GM19438 (cell line): ENCODE data around the gene MC1R.
A peak's percentile ranks its signal among the peaks of the same experiment; 100 is the strongest.
"Not testable (repeated sequence)": the region's sequence is repeated elsewhere in the genome, so short reads cannot be mapped to it uniquely, and the experiment has no call there.

Experiments used
- ATAC-seq: cut with Tn5 transposase; IDR thresholded peaks from one replicate; pipeline ENCODE4 v1.9.1; 2021; ENCODE audit warnings: low read depth; ENCODE audit not compliant: unreplicated experiment

MC1R gene

DNA sequence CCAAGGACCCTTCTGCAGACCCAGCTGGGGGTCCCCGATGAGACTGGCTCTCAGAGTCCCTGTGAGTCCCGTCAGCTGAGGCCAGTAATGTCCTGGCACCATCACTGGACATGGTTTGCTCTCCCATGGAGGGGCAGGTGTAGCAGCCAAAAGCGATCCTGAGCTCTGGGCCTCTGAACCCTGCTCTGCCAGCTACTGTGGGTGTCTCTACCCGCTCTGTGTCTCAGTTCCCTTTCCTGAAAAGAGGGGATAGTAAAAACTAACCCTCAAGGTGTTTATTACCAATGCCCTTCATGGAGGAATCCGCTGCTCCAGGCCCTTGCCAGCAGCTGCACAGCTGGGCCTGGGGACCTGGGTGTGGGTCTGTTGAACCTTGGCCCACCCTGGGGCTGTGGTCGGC, 13.3 kb downstream of the MC1R start:
- no peak for ATAC-seq

DNA sequence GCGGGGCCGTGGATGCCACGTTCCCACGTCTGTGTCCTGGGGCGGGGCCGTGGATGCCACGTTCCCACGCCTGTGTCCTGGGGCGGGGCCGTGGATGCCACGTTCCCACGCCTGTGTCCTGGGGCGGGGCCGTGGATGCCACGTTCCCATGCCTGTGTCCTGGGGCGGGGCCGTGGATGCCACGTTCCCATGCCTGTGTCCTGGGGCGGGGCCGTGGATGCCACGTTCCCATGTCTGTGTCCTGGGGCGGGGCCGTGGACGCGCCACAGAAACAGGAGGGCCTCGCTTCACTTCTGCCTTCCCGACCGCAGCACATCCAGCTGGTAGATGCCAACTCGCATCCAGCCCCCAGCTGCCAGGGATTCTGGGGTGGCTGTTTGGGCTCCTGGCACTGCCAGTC, 15.4 kb downstream of the MC1R start:
- ATAC-seq, result not testable (repeated sequence)

DNA sequence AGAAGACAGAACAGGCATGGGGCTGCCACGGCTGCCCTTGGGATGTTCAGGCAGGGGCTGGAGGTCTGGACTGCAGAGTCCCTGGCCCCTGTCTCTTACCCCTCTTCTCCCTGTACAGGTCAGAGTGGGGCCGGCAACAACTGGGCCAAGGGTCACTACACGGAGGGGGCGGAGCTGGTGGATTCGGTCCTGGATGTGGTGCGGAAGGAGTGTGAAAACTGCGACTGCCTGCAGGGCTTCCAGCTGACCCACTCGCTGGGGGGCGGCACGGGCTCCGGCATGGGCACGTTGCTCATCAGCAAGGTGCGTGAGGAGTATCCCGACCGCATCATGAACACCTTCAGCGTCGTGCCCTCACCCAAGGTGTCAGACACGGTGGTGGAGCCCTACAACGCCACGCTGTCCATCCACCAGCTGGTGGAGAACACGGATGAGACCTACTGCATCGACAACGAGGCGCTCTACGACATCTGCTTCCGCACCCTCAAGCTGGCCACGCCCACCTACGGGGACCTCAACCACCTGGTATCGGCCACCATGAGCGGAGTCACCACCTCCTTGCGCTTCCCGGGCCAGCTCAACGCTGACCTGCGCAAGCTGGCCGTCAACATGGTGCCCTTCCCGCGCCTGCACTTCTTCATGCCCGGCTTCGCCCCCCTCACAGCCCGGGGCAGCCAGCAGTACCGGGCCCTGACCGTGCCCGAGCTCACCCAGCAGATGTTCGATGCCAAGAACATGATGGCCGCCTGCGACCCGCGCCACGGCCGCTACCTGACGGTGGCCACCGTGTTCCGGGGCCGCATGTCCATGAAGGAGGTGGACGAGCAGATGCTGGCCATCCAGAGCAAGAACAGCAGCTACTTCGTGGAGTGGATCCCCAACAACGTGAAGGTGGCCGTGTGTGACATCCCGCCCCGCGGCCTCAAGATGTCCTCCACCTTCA, 16.2 kb downstream of the MC1R start:
- ATAC-seq, result no peak

DNA sequence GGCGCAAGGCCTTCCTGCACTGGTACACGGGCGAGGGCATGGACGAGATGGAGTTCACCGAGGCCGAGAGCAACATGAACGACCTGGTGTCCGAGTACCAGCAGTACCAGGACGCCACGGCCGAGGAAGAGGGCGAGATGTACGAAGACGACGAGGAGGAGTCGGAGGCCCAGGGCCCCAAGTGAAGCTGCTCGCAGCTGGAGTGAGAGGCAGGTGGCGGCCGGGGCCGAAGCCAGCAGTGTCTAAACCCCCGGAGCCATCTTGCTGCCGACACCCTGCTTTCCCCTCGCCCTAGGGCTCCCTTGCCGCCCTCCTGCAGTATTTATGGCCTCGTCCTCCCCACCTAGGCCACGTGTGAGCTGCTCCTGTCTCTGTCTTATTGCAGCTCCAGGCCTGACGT, 17.0 kb downstream of the MC1R start:
- ATAC-seq, result not testable (repeated sequence)

DNA sequence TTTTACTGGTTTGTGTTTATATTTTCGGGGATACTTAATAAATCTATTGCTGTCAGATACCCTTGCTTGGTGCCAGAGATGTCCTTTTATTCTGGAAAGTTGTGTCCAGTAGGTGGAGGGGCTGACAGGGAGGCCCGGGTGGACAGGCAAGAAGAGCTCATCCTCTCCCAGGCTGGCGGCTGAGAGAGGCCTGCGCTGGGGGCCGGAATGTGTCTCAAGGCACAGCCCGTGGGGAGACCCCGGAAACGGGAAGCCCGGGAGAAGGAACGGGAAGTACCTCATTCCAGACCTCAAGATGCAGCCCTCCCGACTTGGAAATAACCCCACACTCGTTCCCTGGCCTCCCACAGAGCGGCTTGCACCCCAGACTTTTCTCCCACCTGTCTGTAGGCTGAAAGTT, 17.4 kb downstream of the MC1R start:
- no peak for ATAC-seq

DNA sequence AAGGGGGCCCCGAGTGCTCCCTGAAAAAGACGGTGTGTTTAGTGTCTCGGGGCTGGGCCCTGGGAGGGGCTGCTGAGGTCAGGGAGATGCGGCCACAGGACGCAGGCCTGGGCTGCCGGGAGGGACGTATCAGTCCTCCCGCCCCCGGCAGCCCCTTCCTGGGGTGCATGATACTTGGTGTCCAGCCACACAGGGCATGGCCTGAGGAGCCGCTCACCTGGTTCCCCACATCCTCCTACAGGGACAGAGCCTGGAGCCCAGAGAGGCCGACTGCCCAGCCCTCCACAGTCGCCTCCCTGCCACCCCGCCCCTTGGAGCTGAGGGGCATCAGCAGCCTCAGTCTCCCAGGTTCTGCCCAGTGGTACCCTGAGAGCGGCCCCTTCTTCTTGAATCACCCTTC, 17.8 kb downstream of the MC1R start:
- no peak for ATAC-seq

DNA sequence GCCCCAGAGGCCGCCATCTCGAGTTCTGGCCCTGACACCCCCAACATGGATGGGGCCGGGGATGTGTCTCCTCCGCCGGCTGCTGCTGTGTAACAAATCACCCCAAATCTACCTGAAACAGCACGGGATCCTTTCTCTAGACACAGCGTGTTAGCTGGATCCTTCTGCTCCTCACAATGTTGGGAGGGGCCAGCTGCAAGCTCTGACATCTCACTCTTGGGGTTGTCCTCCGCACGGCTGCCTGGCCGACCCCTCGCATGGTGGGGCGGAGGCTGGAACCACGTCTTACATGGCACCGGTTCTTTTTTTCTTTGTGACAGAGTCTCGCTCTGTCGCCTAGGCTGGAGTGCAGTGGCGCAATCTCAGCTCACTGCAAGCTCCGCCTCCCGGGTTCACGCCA, 18.3 kb downstream of the MC1R start:
- ATAC-seq, result no peak

DNA sequence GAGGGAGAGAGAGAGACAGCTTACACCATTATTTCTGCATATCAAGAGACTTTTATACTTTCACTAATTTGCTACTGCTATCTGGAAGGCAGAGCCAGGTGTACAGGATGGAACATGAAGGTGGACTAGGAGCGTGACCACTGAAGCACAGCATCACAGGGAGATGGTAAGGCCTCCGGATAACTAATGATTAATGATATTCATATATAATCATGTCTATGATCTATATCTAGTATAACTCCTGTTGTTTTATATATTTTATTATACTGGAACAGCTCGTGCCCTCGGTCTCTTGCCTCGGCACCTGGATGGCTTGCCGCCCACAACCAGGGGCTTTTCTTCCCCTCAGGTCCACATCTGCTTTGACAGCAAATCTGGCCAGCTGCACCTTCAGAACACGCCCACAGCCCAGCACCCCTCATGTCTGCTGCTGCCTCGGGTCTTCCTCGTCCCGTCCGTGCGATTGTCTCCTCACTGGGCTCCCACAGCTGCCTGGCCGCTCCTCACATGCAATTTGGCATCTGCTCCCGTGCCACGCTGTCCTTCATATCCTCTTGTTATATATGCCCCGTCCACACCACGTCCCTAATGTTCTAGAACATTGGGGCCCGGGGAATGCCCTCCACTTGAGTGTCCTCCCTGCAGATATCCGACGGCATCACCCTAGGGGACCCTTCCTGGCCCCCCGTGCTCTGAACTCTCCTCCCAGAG, 19.7 kb downstream of the MC1R start:
- no peak for ATAC-seq

DNA sequence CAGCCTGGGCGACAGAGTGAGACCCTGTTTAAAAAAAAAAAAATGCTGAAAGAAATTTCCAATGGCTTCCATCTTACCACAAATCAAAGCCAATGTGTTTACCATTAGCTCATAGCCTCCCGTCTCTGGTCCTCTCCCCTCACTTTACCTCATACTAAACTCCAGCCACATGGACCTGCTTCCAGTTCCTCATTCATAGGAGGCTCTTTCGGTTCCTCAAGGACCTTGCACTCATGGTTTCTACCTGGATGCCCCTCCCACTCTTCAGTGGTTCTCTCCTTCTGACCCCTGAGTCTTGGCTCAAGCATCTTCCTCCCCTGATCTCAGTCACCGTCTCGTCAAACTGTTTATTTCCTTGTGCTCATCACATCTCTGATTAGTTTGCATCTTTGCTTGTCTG, 26.1 kb downstream of the MC1R start:
- ATAC-seq, result no peak

DNA sequence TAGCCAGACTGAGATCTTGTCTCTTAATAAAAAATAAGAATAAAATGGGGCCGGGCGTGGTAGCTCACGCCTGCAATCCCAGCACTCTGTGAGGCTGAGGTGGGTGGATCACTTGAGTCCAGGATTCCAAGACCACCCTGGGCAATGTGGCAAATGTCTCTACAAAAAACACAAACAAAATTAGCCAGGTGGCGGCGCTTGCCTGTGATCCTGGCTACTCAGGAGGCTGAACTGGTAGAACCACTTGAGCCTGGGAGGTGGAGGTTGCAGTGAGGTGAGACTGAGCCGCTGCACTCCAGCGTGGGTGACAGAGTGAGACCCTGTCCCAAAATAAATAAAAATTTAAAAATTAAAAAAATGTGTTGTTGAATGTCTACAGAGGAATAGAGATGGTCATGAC, 27.0 kb downstream of the MC1R start:
- no peak for ATAC-seq

DNA sequence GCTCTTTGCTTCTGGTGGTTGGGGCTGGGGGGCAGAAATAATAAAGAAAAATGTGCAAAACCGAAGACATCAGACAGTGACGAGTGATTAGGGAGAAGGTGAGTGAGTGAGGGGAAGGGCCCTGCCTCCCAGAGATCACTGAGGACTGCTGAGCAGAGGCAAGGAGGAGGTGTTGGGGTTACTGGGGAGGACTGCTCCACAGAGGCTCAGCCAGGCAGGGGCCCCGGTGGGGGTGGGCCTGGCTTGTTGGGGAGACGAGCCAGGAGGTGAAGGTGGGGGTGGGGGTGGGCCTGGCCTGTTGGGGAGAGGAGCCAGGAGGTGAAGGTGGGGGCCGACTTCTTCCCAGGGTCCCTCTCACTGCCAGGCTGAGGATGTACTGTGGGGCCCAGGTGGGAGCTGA, 27.9 kb downstream of the MC1R start:
- no peak for ATAC-seq

DNA sequence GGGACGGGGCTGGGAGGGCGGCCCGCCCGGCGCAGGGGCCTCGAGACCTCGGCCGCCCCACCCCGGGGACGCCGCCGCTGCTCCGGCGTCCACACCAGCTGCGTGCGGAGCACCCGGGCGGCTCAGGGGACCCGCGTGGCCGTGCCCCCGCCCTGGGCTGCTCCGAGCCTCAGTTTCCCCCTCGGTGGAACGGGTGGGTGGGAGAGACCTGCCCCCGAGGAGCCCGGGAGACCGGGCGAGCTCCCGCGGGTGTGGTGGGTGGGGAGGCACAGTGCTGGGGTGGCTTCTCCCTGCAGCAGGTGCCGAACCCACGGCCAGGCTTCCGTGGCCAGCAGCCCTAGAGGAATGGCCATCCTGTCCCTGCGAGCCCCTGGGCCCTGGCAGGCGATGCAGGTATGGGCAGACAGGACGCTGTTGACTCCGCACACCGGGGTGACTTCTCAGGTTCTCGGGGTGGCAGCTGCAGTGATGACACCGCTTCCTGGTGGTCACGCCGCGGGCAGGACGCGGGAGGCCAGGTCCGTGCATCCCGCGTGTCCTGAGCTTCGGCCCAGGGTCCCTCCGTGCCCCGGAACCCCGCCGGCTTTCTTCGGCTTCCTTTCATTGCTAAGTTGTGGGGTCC, 30.6 kb downstream of the MC1R start:
- no peak for ATAC-seq

DNA sequence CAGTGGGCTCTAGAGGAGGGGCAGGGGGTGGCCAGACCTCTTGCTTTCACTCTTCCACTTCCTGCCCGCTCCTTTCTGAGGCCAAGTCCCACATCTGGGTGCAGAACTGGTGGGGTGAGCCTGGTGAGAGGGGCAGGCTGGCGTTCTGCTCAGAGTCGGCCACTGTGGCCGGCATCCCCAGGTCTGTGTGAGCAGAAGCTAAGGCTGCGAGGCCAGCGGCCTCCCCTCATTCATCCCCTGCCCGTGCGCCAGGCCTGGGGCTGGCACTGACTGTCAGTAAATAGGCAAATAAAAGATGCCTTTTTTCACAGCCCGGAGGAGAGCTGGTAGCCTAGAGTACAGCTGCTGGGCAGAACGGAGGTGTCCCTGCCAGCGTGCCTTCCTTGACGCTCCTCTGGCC, 31.1 kb downstream of the MC1R start:
- ATAC-seq, result no peak

DNA sequence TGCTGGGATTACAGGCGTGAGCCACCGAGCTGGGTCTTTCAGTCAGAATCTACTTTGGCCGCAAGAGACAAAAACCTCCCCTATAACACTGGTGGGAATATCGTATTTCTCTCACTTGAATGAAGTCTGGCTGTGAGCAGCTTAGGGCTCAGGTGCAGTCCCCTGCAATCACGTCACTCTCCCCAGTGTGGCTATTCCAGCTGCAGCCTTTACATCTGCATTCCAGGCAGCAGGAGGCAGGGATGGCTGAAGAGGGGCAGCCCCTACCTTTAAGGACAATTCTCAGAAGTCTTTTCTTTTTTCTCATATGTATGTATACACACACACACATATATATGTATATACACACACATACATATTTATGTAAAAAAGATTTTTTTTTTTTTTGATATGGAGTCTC, 32.8 kb downstream of the MC1R start:
- ATAC-seq, result no peak

DNA sequence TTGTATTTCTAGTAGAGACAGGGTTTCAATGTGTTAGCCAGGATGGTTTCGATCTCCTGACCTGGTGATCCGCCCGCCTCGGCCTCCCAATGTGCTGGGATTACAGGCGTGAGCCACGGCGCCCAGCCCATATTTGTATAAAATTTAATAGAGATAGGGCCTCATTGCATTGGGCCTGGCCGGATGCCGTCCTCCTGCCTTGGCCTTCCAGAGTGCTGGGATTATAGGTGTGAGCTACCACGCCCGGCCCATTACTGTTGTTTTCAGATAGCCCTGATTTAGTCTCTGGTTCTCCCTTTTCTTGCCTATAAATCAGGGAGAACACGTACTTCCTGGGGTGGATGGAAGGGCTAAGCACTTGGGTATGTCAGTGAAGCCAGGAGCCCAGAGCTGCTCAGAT, 33.4 kb downstream of the MC1R start:
- no peak for ATAC-seq

DNA sequence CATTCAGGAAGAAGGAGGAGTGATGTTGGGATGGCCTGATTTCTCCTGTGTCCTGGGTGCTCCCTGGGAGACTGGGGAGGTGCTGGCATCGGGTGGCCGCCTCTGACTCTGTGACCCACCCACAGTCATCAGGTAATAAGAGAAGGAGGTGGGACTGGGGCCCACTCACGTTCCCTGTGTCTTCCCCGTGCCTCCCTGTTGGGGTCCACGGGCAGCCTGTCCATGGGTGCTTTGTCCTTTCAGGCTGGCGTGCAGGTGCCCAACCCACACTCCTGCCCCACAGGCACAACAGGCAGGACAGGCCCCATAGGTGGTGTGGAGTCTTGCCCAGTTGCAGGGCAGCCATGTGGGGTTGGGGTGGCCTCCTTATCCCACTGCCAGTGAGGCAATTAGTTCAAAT, 33.9 kb downstream of the MC1R start:
- ATAC-seq, result no peak

DNA sequence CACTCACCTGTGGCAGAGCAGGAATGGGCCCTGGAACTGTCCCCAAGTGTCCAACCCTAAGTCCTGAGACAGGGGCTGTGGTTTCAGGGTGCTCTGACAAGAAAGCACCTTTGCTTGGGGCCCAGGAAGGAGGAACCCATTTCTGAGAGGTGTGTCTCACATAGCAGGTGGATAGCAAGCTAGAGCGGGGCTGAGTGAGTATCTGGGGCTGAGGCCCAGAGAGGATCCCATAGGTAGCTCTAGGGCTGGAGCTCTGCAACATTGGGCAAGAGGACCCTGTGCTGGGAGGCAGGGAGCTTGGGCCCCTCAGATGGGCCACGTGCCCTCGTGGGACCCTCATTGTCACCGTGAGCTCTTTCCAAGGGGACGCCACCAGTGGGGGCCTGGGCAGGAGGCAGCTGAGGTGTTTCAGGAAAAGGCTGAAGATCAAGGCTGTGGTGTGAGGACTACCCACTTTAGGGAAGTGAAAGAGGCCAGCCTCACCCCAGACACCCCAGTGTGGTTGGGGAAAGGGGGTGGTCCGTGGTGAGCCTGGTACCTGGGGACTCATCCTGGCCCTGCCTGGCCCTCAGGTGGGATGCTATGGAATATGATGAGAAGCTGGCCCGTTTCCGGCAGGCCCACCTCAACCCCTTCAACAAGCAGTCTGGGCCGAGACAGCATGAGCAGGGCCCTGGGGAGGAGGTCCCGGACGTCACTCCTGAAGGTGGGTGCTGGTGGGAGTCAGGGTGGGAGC, 35.2 kb downstream of the MC1R start:
- ATAC-seq, result peak; percentile 68

DNA sequence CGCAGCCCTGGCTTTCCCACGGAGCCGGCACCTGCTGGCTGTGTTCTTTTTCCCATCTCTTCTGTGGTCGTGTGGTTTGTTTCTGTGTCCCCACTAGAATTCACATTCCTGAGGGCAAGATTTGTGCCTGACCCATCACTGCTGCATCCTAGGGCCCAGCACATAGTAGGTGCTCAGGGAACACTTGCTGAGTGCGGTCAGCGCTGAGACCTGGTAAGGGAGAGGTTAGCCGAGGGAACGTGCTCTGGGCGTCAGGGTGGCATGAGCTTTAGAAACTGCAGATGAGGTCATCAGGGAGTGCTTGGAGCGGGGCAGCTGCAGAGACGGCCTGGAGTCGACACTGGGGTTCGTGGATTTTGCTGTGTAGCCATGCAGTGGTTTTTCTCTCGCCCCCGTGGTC, 35.8 kb downstream of the MC1R start:
- no peak for ATAC-seq

DNA sequence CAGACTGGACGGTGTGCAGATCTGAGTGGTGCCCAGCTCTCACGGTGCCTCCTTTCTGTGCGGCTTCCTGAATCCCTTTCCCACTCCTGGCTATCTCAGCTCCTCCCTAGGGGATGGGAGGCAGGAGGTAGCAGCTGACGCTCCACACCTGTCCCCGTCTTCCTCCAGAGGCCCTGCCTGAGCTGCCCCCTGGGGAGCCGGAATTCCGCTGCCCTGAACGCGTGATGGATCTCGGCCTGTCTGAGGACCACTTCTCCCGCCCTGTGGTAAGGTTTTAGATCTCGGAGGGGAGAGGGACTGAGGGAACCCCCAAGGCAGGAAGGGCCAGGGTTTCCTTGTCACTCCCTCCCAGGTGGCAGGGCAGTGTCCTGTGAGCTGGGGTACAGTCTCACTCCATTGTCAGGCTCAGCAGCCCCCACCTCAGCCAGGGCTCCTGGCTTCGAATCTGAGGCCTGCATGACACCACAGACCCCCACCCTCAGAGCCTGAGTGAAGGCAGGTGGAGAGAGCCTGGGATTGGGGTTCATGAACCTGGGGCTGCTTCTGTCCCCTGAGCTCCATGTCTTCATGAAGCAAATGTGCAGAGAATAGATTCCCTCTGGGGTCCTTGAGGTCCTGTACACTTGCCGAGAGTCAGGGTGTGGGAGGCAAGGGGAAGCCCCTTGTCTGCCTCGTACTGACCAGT, 36.5 kb downstream of the MC1R start:
- no peak for ATAC-seq

DNA sequence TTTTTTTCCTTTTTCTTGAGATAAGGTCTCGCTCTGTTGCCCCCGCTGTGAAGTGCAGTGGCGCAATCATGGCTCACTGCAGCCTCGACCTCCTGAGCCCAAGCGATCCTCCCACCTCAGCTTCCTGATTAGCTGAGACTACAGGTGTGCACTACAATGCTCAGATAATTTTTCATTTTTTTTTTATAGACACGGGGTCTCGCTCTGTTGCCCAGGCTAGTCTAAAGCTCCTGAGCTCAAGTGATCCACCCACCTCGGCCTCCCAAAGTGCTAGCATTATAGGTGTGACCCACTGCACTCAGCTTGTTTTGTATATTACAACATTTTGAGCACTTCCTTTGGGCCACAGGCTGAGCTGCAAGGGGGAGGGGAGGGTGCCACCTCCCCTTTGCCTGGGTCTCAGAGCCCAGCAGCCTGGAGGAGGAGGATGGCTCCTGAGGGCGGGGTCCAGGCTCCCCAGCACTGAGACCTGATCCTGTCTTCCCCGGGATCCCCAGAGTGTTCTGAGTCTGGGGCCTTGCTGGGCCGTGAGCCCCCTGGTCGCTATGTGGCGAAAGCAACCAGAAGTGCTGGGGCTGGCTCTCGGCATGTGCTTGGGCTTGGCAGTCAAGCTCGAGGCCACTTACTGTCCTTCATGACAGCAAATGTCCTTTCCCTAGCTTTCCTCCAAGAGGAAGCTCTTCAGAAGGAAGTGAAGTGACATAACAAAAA, 38.0 kb downstream of the MC1R start:
- no peak for ATAC-seq
